Globus pallidus (tissue), 1 donor: ENCODE results near the gene GRIK3.

Experiments
- DNase-seq: peaks from one replicate; pipeline ENCODE4 v3.0.0-alpha.2; 2015; ENCODE audit warnings: low spot score

GRIK3 gene

GRCh38 chr1:36874271-36875060 is 159.8 kb downstream of the GRIK3 start:
- DNase-seq = no peak

GRCh38 chr1:36872858-36873257 is 161.5 kb downstream of the GRIK3 start:
- no peak for DNase-seq

GRCh38 chr1:36872126-36872754 is 162.1 kb downstream of the GRIK3 start:
- no peak for DNase-seq

- DNase-seq = peak; percentile 5
Observed at GRCh38 chr1:36871146-36871971, 163.0 kb downstream of the GRIK3 start.

GRCh38 chr1:36869826-36870225 is 164.5 kb downstream of the GRIK3 start:
- DNase-seq = no peak

- DNase-seq = no peak
Observed at GRCh38 chr1:36869054-36869453, 165.3 kb downstream of the GRIK3 start.

DNA sequence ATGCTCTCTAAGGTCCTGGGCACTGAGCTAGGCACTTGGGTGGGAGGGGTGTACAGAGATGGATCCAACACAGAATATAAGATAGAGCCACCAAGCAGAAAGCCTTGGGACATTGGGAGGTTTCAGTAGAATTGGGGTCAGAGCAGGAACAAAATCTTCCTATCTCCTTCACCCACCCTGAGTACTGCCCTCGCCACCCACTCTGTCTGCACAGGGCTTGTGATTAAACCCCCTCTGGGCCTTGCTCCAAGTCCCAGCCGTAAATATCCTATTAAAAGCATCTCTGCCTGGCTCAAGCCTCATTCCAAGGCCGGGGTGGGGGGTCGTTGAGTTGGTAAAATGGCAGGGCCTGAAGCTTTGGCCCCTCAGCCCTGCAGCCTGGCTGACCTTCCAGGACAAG is 166.7 kb downstream of the GRIK3 start:
- no peak for DNase-seq

DNA sequence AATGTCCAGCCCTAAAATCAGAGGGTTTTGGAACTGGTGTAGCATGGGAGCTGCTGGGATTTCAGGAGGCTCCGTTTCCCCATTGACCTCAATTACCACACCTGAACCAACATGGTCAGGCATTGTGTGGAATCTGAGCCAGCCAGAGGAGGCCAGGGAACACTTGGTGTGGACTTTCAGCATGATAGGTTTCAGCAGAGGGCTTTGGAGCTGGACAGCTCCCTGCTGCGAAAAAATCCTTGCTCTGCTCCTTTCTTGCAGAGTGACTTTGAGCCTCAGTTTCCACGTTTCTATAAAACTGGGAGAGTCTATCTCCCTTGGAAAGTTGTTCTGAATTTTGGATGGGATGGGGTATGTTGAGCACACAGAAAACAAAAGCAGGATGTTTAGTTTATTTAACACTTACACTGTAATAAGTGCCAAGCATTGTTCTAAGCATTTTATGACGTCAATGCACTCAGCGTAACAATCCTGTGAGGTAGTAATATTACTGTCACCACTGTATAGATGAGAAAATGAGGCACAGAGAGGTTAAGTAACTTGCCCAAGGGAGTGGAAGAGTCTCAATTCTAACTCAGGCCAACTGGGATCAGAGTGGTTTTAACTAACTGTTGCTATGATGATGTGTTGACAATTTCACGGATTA is 168.0 kb downstream of the GRIK3 start:
- no peak for DNase-seq

DNA sequence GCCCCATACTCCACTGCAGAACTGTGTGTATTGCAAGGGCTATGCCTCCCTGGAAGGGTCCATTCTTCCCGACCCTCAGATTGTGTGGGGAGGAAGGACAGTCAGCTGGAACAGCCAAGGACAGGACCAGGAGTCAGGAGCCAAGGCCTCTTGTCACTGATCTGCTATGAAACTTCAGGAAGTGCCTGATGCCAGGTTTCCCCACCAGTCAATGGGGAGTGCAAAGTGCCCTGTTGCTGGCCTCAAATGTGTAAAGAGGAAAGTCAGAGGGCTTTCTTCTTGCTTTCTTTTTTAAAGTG is 168.8 kb downstream of the GRIK3 start:
- DNase-seq = no peak

GRCh38 chr1:36864823-36865601 is 169.3 kb downstream of the GRIK3 start:
- DNase-seq = no peak

DNA sequence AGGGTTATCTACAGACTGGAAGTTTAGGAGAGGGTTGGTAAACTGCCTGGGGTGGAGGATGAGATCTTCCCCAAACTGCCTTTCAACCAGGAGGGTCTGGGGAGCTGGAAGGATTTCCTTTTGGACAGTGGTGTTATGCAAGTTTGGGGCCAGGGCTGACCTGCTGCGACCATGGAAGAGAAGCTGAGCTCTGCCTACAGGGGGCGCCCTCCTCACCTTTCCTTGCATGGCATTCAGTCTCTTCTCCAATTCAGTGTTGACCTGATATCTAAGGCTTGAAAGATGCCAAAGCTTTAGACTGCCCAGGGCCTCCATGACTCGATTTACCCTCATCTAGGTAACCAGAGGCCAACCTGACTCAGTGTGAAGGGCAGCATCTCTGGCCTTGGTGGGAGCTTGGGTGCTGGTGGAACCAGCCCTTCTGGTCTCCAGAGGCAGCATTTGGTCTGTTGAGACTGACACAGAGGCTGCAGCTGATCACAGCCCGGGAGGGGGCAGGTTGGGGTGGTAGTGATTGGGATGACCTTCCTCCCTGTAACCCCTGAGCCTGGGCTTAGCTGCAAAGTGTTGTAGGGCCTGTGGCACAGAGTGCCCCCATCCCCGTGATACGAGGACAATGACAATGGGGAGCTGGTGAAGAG is 170.0 kb downstream of the GRIK3 start:
- DNase-seq = no peak

DNA sequence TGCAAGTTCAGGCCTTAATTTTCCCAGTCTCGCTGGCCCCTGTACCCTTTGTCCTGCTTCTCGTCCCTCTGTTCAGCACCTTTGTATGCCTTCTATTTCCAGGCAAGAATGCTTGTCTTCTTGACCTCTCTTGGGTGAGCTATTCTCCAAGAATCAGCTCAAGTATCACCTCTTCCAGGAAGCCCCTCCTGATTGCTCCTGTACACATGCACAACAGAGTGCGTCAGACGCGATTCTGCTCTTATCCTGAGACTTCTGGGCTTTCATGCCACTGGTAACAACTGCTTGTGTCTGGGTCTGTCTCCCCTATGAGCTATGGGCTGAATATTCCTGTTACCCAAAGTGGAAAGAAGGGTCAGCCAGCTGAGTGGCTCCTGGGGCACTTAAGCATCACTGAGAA is 170.8 kb downstream of the GRIK3 start:
- no peak for DNase-seq

DNA sequence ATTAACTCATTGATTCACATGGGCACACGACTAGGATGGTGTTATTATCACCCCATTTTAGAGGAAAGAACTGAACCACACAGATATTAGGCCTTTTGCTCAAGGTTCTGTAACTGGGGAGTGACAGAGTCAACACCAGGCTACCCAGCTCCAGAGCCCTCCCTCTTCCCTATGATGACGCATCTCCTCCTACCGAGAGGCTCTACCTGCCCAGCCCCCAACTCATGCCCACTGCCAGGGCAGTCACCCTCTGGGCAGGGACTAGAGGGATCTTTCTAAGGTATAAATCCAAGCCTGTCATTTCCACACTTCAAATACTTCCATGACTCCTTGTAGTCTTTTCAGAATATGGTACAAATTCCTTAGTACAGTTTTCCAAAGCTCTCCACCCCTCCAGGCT is 171.3 kb downstream of the GRIK3 start:
- DNase-seq = no peak

DNA sequence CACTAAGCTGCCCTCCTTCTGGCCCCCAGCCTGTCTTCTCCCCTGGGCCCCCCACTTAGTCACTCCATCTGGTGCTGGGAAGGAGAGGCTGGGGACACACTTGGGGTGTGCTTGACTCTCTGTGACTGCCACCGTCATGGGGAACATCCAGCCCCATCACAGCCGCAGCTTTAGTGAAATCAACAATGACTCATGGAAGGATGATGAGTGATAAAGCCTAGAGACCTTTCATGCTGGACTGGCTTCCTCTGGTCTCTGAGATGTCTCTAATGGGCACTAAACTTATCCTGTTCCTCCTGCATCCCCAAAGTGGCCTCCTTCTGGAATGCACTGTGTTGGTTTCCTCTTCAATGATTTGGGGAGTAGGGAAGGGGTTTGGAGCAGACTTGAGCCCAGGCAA is 172.9 kb downstream of the GRIK3 start:
- DNase-seq = no peak

DNA sequence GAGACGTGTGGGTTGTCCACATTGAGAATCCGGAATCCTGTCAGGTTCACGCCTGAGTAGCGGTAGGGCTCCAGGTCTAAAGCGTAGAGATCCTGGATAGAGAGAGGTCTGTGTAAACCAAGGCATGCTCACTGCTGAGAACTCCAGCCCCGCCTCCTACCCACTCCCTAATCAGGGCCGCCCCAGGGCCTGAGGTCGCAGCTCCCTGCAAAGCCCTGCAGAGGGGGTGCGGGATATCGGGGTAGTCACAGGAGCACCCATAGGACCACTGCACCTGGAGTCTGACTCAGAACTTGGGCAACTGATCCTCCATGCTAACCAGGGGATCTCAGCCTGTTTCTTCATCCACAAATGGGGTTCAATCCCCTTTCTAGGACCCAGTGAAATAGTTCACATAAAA is 174.4 kb downstream of the GRIK3 start:
- DNase-seq = no peak

GRCh38 chr1:36858981-36859380 is 175.3 kb downstream of the GRIK3 start:
- no peak for DNase-seq

- no peak for DNase-seq
Observed at GRCh38 chr1:36858553-36858952, 175.8 kb downstream of the GRIK3 start.

GRCh38 chr1:36857754-36858153 is 176.6 kb downstream of the GRIK3 start:
- DNase-seq = no peak

DNA sequence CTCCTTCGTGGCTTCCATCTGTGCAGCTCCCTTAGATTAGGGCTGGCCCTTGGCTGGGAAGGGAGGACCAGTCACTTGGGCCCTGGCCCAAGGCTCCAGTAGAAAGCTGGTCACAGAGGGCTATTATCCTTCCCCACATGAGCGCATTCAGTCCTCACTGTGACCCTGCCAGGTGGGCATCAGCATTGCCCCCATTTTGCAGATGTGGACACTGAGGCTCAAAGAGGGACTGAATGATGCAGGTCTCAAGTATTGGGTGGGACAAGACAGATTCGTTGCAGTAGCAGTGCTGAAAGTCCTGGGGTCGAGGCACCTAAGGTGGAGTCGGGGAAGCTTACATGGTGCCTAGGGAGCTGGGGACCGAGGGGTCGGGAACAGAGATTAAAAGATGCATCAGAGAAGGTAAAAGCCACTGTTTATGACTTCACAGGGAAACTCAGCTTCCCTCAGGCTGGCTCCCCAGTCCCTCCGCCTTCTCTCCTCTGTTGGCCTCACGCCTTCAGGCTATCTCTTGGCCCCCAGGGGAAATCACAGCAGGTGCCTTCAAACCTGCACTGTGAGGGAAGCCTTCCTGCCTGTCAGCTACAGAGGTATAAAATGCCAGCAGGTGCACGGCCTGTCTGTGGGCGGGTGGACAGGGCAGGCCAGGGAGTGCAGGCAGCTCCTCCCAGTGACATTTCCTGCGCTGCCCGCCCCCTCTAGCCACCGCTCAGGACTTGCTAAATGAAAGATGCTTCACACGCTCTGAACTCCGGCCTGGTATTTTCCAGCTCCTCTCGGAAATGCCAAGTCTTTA is 178.4 kb downstream of the GRIK3 start:
- DNase-seq = no peak

GRCh38 chr1:36853638-36854037 is 180.7 kb downstream of the GRIK3 start:
- no peak for DNase-seq

DNA sequence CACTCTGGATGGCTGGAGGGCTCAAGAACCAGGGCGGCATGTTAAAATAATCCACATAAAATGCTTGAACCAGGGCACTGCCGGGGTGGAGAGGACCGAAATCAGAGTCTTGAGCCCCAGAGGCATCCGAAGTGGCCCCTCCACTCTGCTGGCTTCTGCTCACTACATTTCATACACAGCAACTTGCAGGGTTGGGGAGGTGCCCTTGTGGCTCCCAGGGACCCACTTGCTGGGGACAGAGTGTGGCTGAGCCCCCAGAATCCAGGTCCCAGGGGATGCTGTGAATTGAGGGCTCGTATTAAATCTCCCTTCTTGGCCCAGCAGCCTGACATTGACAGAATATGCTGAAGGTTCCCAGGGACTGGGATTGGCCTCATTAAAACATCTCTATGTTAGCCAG is 181.7 kb downstream of the GRIK3 start:
- DNase-seq = no peak
